Hepatocyte (in vitro differentiated cells): ENCODE results near the gene CDC42BPB.

Experiments
- CTCF ChIP-seq: fragments of 200-600 bp; sonication (generic); IDR thresholded peaks from 2 replicates; pipeline ENCODE4 v1.5.1; 2016; ENCODE audit warnings: antibody characterized with exemption, mild to moderate bottlenecking; ENCODE audit not compliant: poor library complexity
- EZH2 ChIP-seq: fragments of 200-600 bp; sonication (generic); IDR thresholded peaks from 2 replicates; pipeline ENCODE4 v1.6.1; 2016; ENCODE audit warnings: antibody characterized with exemption, mild to moderate bottlenecking, borderline replicate concordance

GRCh38 chr14:103059556-103059955 lies 2.2 kb upstream of the CDC42BPB start:
- TF ChIP-seq CTCF (no peak), EZH2 (no peak)
